Adrenal gland (tissue), 12 donors: ENCODE measurements around the gene CCNL1. TPM values are rescaled to one million over a fixed set of nuclear protein-coding genes. Genes with fewer than 3 reads are reported as not detected.

ENCODE experiments used
- DNase-seq, 7 donors: peaks; one replicate each; pipeline ENCODE4 v3.0.0-alpha.2; 2019 to 2020
- H3K27ac ChIP-seq, 5 donors: fragments of 200-600 bp; sonication (generic) in 4 of 5; 1 replicate in 3 of 5; 2 replicates in 2 of 5; pipeline versions ENCODE4 v1.5.1 to v1.8.0; 2016 to 2020; ENCODE audit warnings: mild to moderate bottlenecking in 1 of 5
- H3K27me3 ChIP-seq: fragments of 200-600 bp; 2 replicates; pipeline ENCODE4 v1.8.0; 2021
- H3K36me3 ChIP-seq, 2 donors: fragments of 200-600 bp; replicated peaks in 1 of 2; 1 replicate in 1 of 2; 2 replicates in 1 of 2; pipeline versions ENCODE4 v1.5.1 to v1.8.0; 2018 to 2022
- H3K4me1 ChIP-seq, 2 donors: fragments of 200-600 bp; replicated peaks in 1 of 2; 1 replicate in 1 of 2; 2 replicates in 1 of 2; pipeline versions ENCODE4 v1.5.1 to v1.8.0; 2018 to 2021
- H3K4me3 ChIP-seq, 4 donors: fragments of 200-600 bp; sonication (generic) in 3 of 4; one replicate each; pipeline ENCODE4 v1.5.1; 2016 to 2018
- H3K9me3 ChIP-seq, 3 donors: fragments of 200-600 bp; sonication (generic) in 1 of 3; replicated peaks in 1 of 3; 1 replicate in 2 of 3; 2 replicates in 1 of 3; pipeline versions ENCODE4 v1.5.1 to v1.8.0; 2016 to 2021
- CTCF ChIP-seq, 6 experiments: fragments of 450-650 bp in 4 of 6; fragments of 200-600 bp in 2 of 6; sonication (generic) in 1 of 6; IDR thresholded peaks; 1 replicate in 5 of 6; 2 replicates in 1 of 6; pipeline versions ENCODE4 v1.5.1 to v1.8.0; 2016 to 2021; ENCODE audit warnings: antibody characterized with exemption in 6 of 6, mild to moderate bottlenecking in 2 of 6, moderate library complexity in 1 of 6
- POLR2A ChIP-seq, 2 donors: fragments of 450-650 bp; IDR thresholded peaks; one replicate each; pipeline ENCODE4 v1.6.1; 2017; ENCODE audit warnings: antibody characterized with exemption in 2 of 2, mild to moderate bottlenecking in 2 of 2, moderate library complexity in 1 of 2
- WGBS, 4 donors: extraction: QIAGEN DNeasy Blood & Tissue Kit in 2 of 4; methylation state at CpG; one replicate each; pipeline versions ENCODE4 v1.1.5 to v1.1.7; 2013 to 2017; 5-methylcytosine and 5-hydroxymethylcytosine counted together
- intact Hi-C, 2 donors: fragments of 100-400 bp; cut with DNase I; formaldehyde crosslinking; loops; one replicate each; pipeline versions ENCODE4 v1.14.1 to v1.15.0; 2022 to 2023
- polyA plus RNA-seq, 3 donors: library from polyadenylated mRNA; stranded (reverse); fragments of 200-250 nt in 2 of 3; fragments of 350-450 nt in 1 of 3; fragmentation: Illumina TruSeq in 1 of 3; extraction: RNeasy Lipid Tissue Mini Kit (QIAGEN cat#74804) in 1 of 3; gene quantifications; one replicate each; pipeline ENCODE4 v1.2.3, GENCODE V29; 2013 to 2014
- small RNA-seq, 2 donors: library from RNA; depleted of rRNA; stranded (forward); fragments of <200 nt; gene quantifications; one replicate each; pipeline ENCODE3, GENCODE V24; 2016
- total RNA-seq, 9 donors: library from RNA; depleted of rRNA in 4 of 9; stranded (reverse); fragments of >200 nt in 4 of 9; fragments of 120-200 nt in 1 of 9; fragmentation: NEBNext Ultra II Directional in 1 of 9; extraction: Animal tissue kit (Norgen Biotek cat#: 25700) in 1 of 9; gene quantifications; one replicate each; pipeline versions ENCODE4 v1.1.0 to v1.2.4, GENCODE V29; 2013 to 2023
- donor health status: healthy with polysubstance abuse.
- donor health status: Bipolar disorder and iron deficiency.
- donor health status: DM: yes; HTN: yes; CAD: no.
- donor health status: DM: no; HTN: no; CAD: no.
- donor health status: DM: no; HTN: no; CAD: no.
- donor health status: DM: yes; HTN: yes; CAD: no.

Gene CCNL1
- total and polyA plus RNA-seq, 12 donors: 50.1 to 223 (median 105) TPM

DNA sequence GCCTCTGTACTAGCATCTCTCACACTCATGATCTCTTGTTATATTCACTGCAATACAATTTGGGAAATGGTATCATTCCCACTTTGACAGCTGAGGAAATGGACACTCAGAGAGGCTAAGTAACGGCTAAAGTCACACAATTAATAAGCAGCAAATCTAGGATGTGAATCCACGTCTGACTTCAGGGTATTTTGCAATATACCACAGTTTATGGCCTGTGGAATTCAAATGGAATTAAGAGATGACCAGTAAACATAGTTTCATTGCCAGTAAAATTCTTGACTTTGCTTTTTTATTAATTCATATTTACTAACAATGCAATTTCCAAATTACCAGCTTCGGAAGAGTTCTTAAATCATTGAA is 61.1 kb downstream of the CCNL1 start:
- DNase-seq: no peak
- Histone ChIP-seq H3K27me3 (no peaks in the 10 kb centered on the region), H3K9me3 (no peaks in the 10 kb centered on the region), H3K27ac (peak overlapping the region in 2 of 5 donors; percentile 48 to 73), H3K4me3 (no peak overlapping the region), H3K4me1 (no peaks in the 10 kb centered on the region), H3K36me3 (no peaks in the 10 kb centered on the region)
- TF ChIP-seq POLR2A (IDR thresholded peaks at IDR 0.05) (no peak), CTCF (IDR thresholded peaks at IDR 0.05) (no peak)
- intact Hi-C loops: no loop called here
- 71 to 83% (median 73%) methylated on average over 3 of the region's 3 CpGs for WGBS, 4 donors

GRCh38 chr3:157098121-157098822 is 61.7 kb downstream of the CCNL1 start:
- intact Hi-C loops: no loop called here
- 59 to 72% (median 65%) methylated on average over 3 of the region's 3 CpGs for WGBS, 4 donors
- no peaks in the 10 kb centered on the region for H3K36me3 ChIP-seq
- no peaks in the 10 kb centered on the region for H3K4me1 ChIP-seq
- H3K27me3 ChIP-seq: no peaks in the 10 kb centered on the region
- TF ChIP-seq POLR2A (IDR thresholded peaks at IDR 0.05) (no peak), CTCF (IDR thresholded peaks at IDR 0.05) (no peak)
- peak in 1 of 7 donors; percentile 18 for DNase-seq
- H3K4me3 ChIP-seq: no peak overlapping the region
- H3K9me3 ChIP-seq: no peaks in the 10 kb centered on the region
- peak overlapping the region in 2 of 5 donors; percentile 48 to 73 for H3K27ac ChIP-seq

Small RNA genes lying within 50 kb of the gene (small RNA-seq; reads per million reads assigned to genes)
- gene RF00019 (0 reads per million in 2 donors), gene RNA5SP146 (0 reads per million in 2 donors)
